22Rv1 (cell line): ENCODE measurements around the gene RICTOR.

Experiments
- H3K27ac ChIP-seq: fragments of 450-650 bp; 2 replicates; pipeline ENCODE4 v1.5.1; 2017
- ZFX ChIP-seq: fragments of 450-650 bp; IDR thresholded peaks from 2 replicates; pipeline ENCODE4 v1.6.1; 2017; ENCODE audit warnings: antibody characterized with exemption, borderline replicate concordance
- TF ChIP-seq, protein P1 (sequence below): fragments of 450-650 bp; IDR thresholded peaks from 2 replicates; pipeline ENCODE4 v1.5.1; 2017; ENCODE audit warnings: mild to moderate bottlenecking

The RICTOR gene

DNA sequence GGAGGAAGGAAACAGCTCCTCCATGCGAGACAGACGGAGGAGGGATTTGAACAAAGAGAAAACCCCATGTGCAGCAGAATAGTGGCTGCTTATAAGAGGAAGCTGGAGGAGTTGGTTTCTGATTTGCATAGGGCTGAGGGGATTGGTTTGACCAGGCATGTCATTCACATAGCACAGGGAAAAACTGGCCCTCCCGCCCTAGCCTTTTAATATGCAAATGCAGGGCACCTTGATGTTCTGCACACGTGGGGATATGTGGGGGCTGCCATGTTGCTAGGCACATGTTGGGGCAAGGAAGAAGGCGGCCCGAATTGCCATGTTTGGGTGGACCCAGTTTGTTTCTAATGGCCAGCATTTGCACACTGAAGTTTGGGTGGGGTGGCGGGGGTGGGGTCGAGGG lies 186.2 kb downstream of the RICTOR start:
- TF ChIP-seq, protein P1, sequence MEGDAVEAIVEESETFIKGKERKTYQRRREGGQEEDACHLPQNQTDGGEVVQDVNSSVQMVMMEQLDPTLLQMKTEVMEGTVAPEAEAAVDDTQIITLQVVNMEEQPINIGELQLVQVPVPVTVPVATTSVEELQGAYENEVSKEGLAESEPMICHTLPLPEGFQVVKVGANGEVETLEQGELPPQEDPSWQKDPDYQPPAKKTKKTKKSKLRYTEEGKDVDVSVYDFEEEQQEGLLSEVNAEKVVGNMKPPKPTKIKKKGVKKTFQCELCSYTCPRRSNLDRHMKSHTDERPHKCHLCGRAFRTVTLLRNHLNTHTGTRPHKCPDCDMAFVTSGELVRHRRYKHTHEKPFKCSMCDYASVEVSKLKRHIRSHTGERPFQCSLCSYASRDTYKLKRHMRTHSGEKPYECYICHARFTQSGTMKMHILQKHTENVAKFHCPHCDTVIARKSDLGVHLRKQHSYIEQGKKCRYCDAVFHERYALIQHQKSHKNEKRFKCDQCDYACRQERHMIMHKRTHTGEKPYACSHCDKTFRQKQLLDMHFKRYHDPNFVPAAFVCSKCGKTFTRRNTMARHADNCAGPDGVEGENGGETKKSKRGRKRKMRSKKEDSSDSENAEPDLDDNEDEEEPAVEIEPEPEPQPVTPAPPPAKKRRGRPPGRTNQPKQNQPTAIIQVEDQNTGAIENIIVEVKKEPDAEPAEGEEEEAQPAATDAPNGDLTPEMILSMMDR: no peak
- no peak for TF ChIP-seq ZFX
- no peak overlapping the region for H3K27ac ChIP-seq
